Measurements from ENCODE around the gene WDR35.

Gene WDR35

GRCh38 chr2:19863303-19864041 lies 126.4 kb downstream of the WDR35 start:
- peak; percentile 98 for TF ChIP-seq CTCF (IDR thresholded peaks at IDR 0.05; ENCODE audit: extremely low read depth, insufficient read depth, missing control alignments)
- peak; percentile 85 for DNase-seq (ENCODE audit: low spot score)
- in situ Hi-C loops (cut with MboI; ENCODE audit: low pct_unique_long_range_greater_than_20kb, low sequenced_read_pairs, unreplicated experiment), result loop anchor here (25.0 kb wide), 2 partner anchors 1101 to 1351 kb away; no protein-coding TSS in a partner anchor

GRCh38 chr2:19861813-19862212 lies 128.1 kb downstream of the WDR35 start:
- in situ Hi-C loops (cut with MboI; ENCODE audit: low pct_unique_long_range_greater_than_20kb, low sequenced_read_pairs, unreplicated experiment), result loop anchor here (25.0 kb wide), 2 partner anchors 1100 to 1350 kb away; no protein-coding TSS in a partner anchor
- no peak for DNase-seq (ENCODE audit: low spot score)
- no peak for TF ChIP-seq CTCF (IDR thresholded peaks at IDR 0.05; ENCODE audit: extremely low read depth, insufficient read depth, missing control alignments)

All from GM13977 (cell line).